DND-41 (cell line): Measurements from ENCODE around the gene SEL1L.
"Not testable (repeated sequence)": the region's sequence is repeated elsewhere in the genome, so short reads cannot be mapped to it uniquely, and the experiment has no call there.

Source experiments
- ATAC-seq: fragments of 200-7000 bp; cut with Tn5 transposase; 3 replicates; pipeline ENCODE4 v1.9.1; 2021; ENCODE audit warnings: low read depth; ENCODE audit not compliant: insufficient read depth
- DNase-seq: peaks from one replicate; pipeline ENCODE4 v3.0.0-alpha.2; 2020
- H2AFZ ChIP-seq: 2 replicates; pipeline ENCODE4 v1.6.0; 2012; ENCODE audit warnings: low read depth, low read length
- H3K27ac ChIP-seq: 2 replicates; pipeline ENCODE4 v1.5.1; 2012; ENCODE audit warnings: low read length, inconsistent platforms
- H3K27me3 ChIP-seq: fragments of 200-600 bp; sonication (generic); 2 replicates; pipeline ENCODE4 v1.6.0; 2012; ENCODE audit warnings: low read length, mild to moderate bottlenecking, inconsistent platforms; ENCODE audit not compliant: insufficient read depth, poor library complexity
- H3K36me3 ChIP-seq: 2 replicates; pipeline ENCODE4 v1.5.1; 2012; ENCODE audit warnings: low read length, inconsistent platforms; ENCODE audit not compliant: insufficient read depth
- H3K4me1 ChIP-seq: 2 replicates; pipeline ENCODE4 v1.5.1; 2012; ENCODE audit warnings: mild to moderate bottlenecking, low read length; ENCODE audit not compliant: insufficient read depth
- H3K4me2 ChIP-seq: 2 replicates; pipeline ENCODE4 v1.6.0; 2012; ENCODE audit warnings: mild to moderate bottlenecking, moderate library complexity, low read length, inconsistent platforms; ENCODE audit not compliant: insufficient read depth
- H3K4me3 ChIP-seq, 2 experiments: fragments of 200-600 bp in 1 of 2; shearing (Covaris generic) in 1 of 2; 2 replicates each; pipeline ENCODE4 v1.5.1; 2012 to 2016; ENCODE audit warnings: inconsistent platforms in 2 of 2, low read length in 2 of 2, mild to moderate bottlenecking in 2 of 2, low read depth in 1 of 2, moderate library complexity in 1 of 2
- H3K79me2 ChIP-seq: 2 replicates; pipeline ENCODE4 v1.6.0; 2012; ENCODE audit warnings: low read length, inconsistent platforms; ENCODE audit not compliant: insufficient read depth
- H3K9ac ChIP-seq: 2 replicates; pipeline ENCODE4 v1.6.0; 2012; ENCODE audit warnings: low read depth, mild to moderate bottlenecking, inconsistent platforms, low read length, moderate library complexity
- H3K9me3 ChIP-seq: 2 replicates; pipeline ENCODE4 v1.5.1; 2012; ENCODE audit warnings: low read length, moderate library complexity, mild to moderate bottlenecking, inconsistent platforms; ENCODE audit not compliant: insufficient read depth, severe bottlenecking
- H4K20me1 ChIP-seq: 2 replicates; pipeline ENCODE4 v1.6.0; 2012; ENCODE audit warnings: low read length; ENCODE audit not compliant: insufficient read depth
- EZH2 ChIP-seq: IDR thresholded peaks from 3 replicates; pipeline ENCODE4 v1.6.1; 2012; ENCODE audit warnings: borderline replicate concordance, low read depth, mild to moderate bottlenecking, moderate library complexity, low read length, inconsistent platforms; ENCODE audit not compliant: severe bottlenecking
- TF ChIP-seq, protein P1 (sequence below): IDR thresholded peaks from 2 replicates; pipeline ENCODE4 v1.5.1; 2012; ENCODE audit warnings: borderline replicate concordance, low read length, moderate library complexity, mild to moderate bottlenecking; ENCODE audit not compliant: poor library complexity, severe bottlenecking; ENCODE audit errors: extremely low read depth

The SEL1L gene

GRCh38 chr14:81430235-81430634 lies 103.4 kb downstream of the SEL1L start:
- DNase-seq: no peak
- TF ChIP-seq EZH2: no peak
- TF ChIP-seq, protein P1, sequence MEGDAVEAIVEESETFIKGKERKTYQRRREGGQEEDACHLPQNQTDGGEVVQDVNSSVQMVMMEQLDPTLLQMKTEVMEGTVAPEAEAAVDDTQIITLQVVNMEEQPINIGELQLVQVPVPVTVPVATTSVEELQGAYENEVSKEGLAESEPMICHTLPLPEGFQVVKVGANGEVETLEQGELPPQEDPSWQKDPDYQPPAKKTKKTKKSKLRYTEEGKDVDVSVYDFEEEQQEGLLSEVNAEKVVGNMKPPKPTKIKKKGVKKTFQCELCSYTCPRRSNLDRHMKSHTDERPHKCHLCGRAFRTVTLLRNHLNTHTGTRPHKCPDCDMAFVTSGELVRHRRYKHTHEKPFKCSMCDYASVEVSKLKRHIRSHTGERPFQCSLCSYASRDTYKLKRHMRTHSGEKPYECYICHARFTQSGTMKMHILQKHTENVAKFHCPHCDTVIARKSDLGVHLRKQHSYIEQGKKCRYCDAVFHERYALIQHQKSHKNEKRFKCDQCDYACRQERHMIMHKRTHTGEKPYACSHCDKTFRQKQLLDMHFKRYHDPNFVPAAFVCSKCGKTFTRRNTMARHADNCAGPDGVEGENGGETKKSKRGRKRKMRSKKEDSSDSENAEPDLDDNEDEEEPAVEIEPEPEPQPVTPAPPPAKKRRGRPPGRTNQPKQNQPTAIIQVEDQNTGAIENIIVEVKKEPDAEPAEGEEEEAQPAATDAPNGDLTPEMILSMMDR: no peak
- Histone ChIP-seq H3K36me3 (no peaks in the 10 kb centered on the region), H3K4me3 (no peak overlapping the region), H4K20me1 (no peaks in the 10 kb centered on the region), H3K79me2 (no peaks in the 10 kb centered on the region), H3K9ac (no peak overlapping the region), H3K4me1 (no peaks in the 10 kb centered on the region), H2AFZ (no peak overlapping the region), H3K27ac (no peak overlapping the region), H3K27me3 (no peaks in the 10 kb centered on the region), H3K4me2 (no peak overlapping the region), H3K9me3 (no peaks in the 10 kb centered on the region)
- ATAC-seq: no peak

DNA sequence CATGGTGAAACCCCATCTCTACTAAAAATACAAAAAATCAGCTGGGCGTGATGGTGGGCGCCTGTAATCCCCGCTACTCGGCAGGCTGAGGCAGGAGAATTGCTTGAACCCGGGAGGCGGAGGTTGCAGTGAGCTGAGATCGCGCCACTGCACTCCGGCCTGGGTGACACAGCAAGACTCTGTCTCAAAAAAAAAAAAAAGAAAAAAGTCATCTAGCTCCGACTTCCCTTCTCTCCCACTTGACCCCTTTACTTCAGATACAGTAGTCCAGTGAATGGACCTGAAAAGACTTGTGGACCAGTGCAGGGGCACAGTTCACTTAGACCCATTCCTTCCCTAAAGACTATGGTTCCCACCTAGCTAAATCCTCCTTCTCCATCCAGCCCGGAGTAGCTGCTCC lies 103.9 kb downstream of the SEL1L start:
- H3K27me3 ChIP-seq, H4K20me1 ChIP-seq, ATAC-seq, H3K9ac ChIP-seq, H3K9me3 ChIP-seq, DNase-seq, H3K4me2 ChIP-seq, H3K4me1 ChIP-seq, H2AFZ ChIP-seq, H3K36me3 ChIP-seq, H3K27ac ChIP-seq, H3K79me2 ChIP-seq, H3K4me3 ChIP-seq: not testable (repeated sequence)

DNA sequence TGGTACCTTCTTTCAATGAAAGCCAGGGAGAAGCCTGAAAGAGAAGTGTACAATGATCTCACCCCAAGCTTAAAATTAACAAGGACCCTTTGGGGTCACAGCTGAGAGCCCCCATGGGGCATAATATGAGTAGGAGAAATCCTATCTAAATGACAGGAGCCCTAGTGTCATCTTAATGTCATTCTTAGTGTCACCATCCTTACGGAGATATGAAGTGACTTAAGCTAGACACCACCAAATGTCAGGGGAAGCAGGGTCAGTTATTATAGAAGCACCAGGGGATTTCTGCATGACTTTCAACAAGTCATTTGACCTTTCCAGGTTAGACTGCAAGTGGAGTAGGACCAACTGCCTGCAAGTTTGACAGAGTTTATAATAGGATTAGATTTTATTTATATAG lies 104.6 kb downstream of the SEL1L start:
- no peaks in the 10 kb centered on the region for H3K79me2 ChIP-seq
- H3K4me2 ChIP-seq: no peak overlapping the region
- ATAC-seq: no peak
- H4K20me1 ChIP-seq: no peaks in the 10 kb centered on the region
- H3K4me1 ChIP-seq: no peaks in the 10 kb centered on the region
- H3K4me3 ChIP-seq: no peak overlapping the region
- H3K27ac ChIP-seq: no peak overlapping the region
- H3K27me3 ChIP-seq: no peaks in the 10 kb centered on the region
- no peaks in the 10 kb centered on the region for H3K36me3 ChIP-seq
- no peaks in the 10 kb centered on the region for H3K9me3 ChIP-seq
- H3K9ac ChIP-seq: no peak overlapping the region
- no peak for DNase-seq
- H2AFZ ChIP-seq: no peak overlapping the region
- TF ChIP-seq, protein P1: no peak
- no peak for TF ChIP-seq EZH2

DNA sequence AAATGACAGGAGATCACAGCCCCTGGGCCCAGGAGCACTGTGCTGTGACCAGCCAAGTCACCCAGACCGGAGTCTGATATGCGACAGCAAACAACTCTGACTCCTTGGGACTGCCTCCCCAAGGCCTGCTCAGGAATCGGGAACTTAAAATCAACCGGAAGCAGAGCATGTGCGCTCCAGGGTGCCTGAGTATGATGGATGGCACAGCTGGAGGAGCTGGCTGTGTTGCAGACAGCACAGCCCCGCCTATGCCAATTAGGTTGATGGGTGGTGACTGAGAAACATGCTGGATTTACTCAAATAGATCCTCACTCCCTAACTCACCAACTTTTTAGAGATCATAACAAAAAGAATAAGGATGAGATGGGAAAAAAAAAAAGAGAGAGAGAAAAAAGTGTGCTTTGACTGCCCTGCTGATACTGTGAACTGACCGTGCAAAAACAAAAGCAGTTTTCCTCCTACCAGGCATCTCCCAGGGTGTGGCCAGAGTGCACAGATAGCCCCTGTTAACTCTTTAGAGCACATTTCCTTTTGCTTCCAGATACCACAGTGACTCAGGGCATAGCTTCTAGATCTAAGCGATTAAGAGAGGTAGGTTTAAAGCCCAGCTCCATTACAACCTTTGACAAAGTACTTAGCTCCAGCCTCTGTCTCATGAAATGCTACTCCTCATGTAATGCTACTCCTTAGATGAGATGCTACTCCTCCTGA lies 106.2 kb downstream of the SEL1L start:
- no peaks in the 10 kb centered on the region for H3K79me2 ChIP-seq
- no peaks in the 10 kb centered on the region for H3K36me3 ChIP-seq
- H3K4me2 ChIP-seq: no peak overlapping the region
- no peak overlapping the region for H2AFZ ChIP-seq
- H3K4me3 ChIP-seq: no peak overlapping the region
- no peaks in the 10 kb centered on the region for H4K20me1 ChIP-seq
- no peak overlapping the region for H3K27ac ChIP-seq
- H3K9ac ChIP-seq: no peak overlapping the region
- no peaks in the 10 kb centered on the region for H3K4me1 ChIP-seq
- H3K27me3 ChIP-seq: no peaks in the 10 kb centered on the region
- no peak for TF ChIP-seq EZH2
- TF ChIP-seq, protein P1: no peak
- no peaks in the 10 kb centered on the region for H3K9me3 ChIP-seq
- DNase-seq (no peak), ATAC-seq (no peak)
